GM10248 (cell line): ENCODE measurements around the gene PRKCB.

ENCODE experiments used
- CTCF ChIA-PET: fragments of 300-600 bp; sonication (Branson Sonifier 250); formaldehyde crosslinking; extraction: SDS; loops from one replicate; lab custom pipeline; 2021; ENCODE audit warnings: antibody characterized with exemption; lab: Yijun Ruan, JAX
- POLR2A ChIA-PET: fragments of 350-650 bp; sonication (Branson Sonifier 250); formaldehyde crosslinking; extraction: SDS; loops from one replicate; lab custom pipeline; 2020; ENCODE audit warnings: antibody characterized with exemption; lab: Yijun Ruan, JAX
- DNase-seq: peaks from one replicate; pipeline ENCODE4 v3.0.0; 2012; ENCODE audit errors: extremely low spot score
- TF ChIP-seq, protein P1 (sequence below): IDR thresholded peaks from 2 replicates; pipeline ENCODE4 v1.5.1; 2012; ENCODE audit warnings: mild to moderate bottlenecking, low read depth; ENCODE audit errors: extremely low read depth, missing control alignments, control extremely low read depth

PRKCB gene

DNA sequence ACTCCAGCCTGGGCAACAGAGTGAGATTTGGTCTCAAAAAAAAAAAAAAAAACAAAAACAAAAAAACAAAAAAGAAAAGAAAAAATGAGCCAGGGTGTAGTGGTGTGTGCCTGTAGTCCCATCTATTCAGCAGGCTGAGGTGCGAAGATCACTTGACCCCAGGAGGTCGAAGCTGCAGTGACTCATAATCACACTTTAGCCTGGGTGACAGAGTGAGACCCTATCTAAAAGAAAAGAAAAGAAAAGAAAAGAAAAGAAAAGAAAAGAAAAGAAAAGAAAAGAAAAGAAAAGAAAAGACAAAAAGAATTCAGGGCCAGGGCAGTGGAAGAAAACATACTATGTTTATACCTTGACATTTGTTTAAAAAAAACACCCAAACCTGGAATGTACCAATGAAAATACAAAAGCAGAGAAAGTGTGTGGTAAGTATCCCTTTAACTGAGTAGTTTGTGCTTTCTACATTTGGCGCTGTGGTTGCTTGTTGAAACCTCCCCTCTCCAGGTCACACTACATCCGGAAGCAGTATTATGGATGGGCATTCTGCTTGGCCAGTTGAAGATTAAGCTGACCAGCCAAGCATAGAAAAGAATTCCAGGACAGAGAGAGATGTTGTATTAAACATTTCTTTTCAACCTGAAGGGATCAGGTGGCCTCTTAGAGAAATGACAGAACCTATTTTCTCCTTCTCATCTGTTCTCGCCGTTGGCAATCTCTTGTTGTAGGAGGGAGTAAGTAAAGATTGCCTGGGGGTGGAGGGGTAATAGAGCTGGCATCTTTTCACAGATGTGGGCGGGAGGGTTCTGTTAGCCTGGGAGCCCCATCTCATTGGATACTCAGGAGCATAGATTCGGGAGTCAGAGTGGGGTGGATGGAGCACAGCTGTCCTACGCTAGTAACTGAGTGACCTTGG lies 12.1 kb upstream of the PRKCB start:
- TF ChIP-seq, protein P1, sequence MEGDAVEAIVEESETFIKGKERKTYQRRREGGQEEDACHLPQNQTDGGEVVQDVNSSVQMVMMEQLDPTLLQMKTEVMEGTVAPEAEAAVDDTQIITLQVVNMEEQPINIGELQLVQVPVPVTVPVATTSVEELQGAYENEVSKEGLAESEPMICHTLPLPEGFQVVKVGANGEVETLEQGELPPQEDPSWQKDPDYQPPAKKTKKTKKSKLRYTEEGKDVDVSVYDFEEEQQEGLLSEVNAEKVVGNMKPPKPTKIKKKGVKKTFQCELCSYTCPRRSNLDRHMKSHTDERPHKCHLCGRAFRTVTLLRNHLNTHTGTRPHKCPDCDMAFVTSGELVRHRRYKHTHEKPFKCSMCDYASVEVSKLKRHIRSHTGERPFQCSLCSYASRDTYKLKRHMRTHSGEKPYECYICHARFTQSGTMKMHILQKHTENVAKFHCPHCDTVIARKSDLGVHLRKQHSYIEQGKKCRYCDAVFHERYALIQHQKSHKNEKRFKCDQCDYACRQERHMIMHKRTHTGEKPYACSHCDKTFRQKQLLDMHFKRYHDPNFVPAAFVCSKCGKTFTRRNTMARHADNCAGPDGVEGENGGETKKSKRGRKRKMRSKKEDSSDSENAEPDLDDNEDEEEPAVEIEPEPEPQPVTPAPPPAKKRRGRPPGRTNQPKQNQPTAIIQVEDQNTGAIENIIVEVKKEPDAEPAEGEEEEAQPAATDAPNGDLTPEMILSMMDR: no peak
- CTCF ChIA-PET: interaction anchor here (1.3 to 1.9 kb wide), 5 partner anchors 10 to 213 kb away, joined by 3 to 5 read pairs (median 4); no protein-coding TSS in a partner anchor
- POLR2A ChIA-PET: no interaction called here

DNA sequence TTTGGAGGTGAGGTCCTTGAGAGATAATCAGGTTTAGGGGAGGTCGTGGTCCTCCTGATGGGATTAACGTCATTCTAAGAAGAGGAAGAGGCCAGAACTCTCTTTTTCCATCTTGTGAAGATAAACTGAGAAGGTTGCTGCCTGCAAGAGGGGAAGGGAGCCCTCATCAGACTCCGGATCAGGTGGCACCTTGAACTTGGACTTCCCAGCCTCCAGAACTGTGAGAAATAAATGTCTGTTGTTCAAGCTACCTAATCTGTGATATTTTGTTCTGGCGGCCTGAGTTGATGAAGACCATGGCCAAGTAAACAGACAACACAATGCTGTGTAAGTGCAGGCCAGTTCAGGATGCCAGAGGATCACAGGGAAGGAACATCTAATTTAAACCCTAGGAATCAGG lies 10.9 kb upstream of the PRKCB start:
- TF ChIP-seq, protein P1: no peak
- POLR2A ChIA-PET: no interaction called here
- no peak for DNase-seq
- CTCF ChIA-PET: interaction anchor here (1.0 to 1.6 kb wide), 3 partner anchors 9 to 21 kb away, joined by 3 to 5 read pairs (median 3); no protein-coding TSS in a partner anchor

More for the DNA sequence above, 12.1 kb upstream of the PRKCB start:
- no peak for DNase-seq

DNA sequence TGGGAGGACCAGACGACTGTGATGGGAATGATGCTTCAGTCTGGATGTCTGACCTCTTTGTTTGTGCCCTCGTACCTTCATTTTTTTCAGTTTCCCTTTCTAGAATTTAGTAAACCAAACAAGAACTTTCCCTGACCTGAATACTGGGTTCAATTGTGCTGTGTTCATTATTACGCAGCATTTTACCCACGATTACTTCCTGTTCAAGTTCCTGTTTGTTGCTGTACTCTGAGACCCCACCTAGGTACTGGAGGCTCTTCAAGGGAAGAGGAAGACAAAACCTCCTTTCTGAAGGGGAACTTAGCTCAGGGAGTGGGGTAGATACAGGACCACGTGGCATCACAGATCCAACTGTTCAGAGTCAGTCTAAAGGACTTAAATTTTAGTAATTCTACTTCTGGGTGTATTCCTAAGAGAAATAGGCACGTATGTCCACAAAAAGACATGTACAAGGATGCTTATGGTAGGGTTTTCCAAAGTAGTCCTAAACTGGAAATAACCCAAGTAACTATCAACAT lies 9.2 kb upstream of the PRKCB start:
- ChIA-PET CTCF (interaction anchor here (1.3 to 1.6 kb wide), 3 partner anchors 11 to 37 kb away, joined by 3 to 6 read pairs (median 3); no protein-coding TSS in a partner anchor), POLR2A (no interaction called here)
- DNase-seq: peak; percentile 46
- TF ChIP-seq, protein P1: no peak

DNA sequence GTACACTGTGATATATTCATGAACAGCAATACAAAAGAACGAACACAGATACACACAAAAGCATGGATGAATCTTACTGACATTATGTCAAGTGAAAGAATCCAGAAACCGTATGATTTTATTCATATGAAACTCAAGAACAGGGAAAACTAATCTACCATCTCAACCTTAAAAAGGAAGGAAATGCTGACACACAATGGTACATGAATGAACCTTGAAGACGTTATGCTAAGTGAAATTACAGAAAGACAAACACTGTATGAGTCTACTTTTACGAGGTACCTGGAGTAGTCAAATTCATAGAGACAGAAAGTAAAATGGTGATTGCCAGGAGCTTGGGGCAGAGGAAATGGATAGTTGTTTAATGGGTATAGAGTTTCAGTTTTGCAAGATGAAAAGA lies 8.7 kb upstream of the PRKCB start:
- ChIA-PET POLR2A (no interaction called here), CTCF (interaction anchor here (1.0 to 1.6 kb wide), 3 partner anchors 11 to 24 kb away, joined by 3 to 6 read pairs (median 3); no protein-coding TSS in a partner anchor)
- DNase-seq: no peak
- TF ChIP-seq, protein P1: no peak

DNA sequence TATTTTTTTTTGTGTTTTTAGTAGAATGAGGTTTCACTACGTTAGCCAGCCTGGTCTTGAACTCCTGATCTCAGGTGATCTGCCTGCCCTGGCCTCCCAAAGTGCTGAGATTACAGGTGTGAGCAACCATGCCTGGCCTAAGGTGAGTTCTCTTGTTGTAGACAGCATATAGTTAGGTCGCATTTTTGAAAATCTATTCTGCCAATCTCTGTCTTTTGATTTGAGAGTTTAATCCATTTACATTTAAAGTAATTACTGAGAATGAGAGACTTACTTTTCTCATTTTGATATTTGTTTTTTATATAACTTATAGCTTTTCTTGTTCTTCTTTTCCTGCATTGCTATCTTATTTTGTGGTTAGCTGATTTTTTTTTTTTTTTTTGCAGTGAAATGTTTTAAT lies 6.3 kb upstream of the PRKCB start:
- TF ChIP-seq, protein P1: no peak
- POLR2A ChIA-PET: no interaction called here
- DNase-seq: no peak
- CTCF ChIA-PET: interaction anchor here (1.1 to 1.8 kb wide), 4 partner anchors 23 to 181 kb away, joined by 3 to 5 read pairs (median 3); no protein-coding TSS in a partner anchor

DNA sequence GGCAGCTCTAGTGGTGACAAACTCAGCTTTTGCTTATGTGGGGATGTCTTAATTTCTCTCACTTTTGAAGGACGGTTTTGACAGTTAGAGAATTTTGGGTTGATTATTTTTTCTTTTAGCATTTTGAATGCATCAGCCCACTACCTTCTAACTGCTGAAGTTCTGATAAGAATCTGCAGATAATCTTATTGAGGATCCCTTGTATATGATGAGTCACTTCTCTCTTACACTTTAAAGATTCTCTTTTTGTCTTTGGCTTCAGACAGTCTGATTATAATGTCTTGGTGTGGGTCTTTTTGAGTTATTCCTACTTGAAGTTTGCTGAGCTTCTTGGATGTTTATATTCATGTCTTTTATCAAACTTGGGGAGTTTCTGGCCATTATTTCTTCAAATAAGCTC lies 5.5 kb upstream of the PRKCB start:
- ChIA-PET POLR2A (no interaction called here), CTCF (interaction anchor here (1.1 to 1.8 kb wide), 3 partner anchors 24 to 28 kb away, joined by 3 to 5 read pairs (median 3); no protein-coding TSS in a partner anchor)
- DNase-seq: no peak
- TF ChIP-seq, protein P1: no peak
